Measurements from ENCODE around the gene INCENP.

INCENP gene

DNA sequence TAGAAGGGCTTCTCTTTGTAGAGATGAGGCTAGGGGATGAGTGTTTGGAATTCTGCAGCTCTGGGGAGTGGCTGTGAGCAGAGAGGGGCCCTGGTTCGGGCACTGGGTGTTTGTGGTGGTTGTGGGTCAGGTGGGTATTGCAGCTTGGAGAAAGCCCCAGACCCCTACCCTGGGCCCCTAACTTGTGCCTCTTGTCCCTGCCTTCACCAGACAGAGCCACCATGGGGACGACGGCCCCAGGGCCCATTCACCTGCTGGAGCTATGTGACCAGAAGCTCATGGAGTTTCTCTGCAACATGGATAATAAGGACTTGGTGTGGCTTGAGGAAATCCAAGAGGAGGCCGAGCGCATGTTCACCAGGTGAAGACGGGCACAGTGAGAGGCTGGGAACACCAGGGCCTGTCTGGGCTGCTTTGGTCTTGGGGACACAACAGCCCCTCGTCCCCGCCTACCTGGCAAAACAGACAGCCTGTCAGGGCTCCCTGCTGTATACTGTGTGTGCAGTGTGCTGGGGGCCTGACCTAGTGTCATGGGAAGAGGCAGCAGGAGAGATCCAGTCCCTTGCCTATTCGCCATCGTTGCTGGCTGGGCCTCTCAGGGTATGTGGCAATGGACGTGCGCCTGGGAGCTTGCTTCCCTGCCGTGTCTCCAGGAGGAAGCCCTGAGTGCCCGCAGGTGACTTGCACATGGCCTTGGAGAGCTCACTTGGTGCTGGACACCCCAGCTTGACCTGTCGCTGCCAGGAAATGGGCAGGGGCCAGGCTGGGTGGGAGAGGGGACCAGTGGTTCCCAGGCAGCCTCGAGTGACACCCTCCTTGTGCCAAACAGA lies 4.3 kb downstream of the INCENP start:
- Histone ChIP-seq H3K27ac (ENCODE audit: poor library complexity, severe bottlenecking) (no peak overlapping the region), H3K27me3 (ENCODE audit: insufficient read depth, poor library complexity, severe bottlenecking) (no peaks in the 10 kb centered on the region), H3K9me3 (ENCODE audit: severe bottlenecking) (no peaks in the 10 kb centered on the region), H3K4me3 (ENCODE audit: severe bottlenecking) (no peak overlapping the region), H3K4me1 (ENCODE audit: insufficient read depth, poor library complexity, severe bottlenecking) (peaks cover 7% of the 10 kb centered on the region), H3K36me3 (ENCODE audit: low read depth) (peaks cover 58% of the 10 kb centered on the region)
- TF ChIP-seq, protein P1, sequence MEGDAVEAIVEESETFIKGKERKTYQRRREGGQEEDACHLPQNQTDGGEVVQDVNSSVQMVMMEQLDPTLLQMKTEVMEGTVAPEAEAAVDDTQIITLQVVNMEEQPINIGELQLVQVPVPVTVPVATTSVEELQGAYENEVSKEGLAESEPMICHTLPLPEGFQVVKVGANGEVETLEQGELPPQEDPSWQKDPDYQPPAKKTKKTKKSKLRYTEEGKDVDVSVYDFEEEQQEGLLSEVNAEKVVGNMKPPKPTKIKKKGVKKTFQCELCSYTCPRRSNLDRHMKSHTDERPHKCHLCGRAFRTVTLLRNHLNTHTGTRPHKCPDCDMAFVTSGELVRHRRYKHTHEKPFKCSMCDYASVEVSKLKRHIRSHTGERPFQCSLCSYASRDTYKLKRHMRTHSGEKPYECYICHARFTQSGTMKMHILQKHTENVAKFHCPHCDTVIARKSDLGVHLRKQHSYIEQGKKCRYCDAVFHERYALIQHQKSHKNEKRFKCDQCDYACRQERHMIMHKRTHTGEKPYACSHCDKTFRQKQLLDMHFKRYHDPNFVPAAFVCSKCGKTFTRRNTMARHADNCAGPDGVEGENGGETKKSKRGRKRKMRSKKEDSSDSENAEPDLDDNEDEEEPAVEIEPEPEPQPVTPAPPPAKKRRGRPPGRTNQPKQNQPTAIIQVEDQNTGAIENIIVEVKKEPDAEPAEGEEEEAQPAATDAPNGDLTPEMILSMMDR (IDR thresholded peaks at IDR 0.05; ENCODE audit: poor library complexity, severe bottlenecking), result no peak
- ATAC-seq (ENCODE audit: low read depth) (no peak), DNase-seq (ENCODE audit: low spot score) (no peak)

DNA sequence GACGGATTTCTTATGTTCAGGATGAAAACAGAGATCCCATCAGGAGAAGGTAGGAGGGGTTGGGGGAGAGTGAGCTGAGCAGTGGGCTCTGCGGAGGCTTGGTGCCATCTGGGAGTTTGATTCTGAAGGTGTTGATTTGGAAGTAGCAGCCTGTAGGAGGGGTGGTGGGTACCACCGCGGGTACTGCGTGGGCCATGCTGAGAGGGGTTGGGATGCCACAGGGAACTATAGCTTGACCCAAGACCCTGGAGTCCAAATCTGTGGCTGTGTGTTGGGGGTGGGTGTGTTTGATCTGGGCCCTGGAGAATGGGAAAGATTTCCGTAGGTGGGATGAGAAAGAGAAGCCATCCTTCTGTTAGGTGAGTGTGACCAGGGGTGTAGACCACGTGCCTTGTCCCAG lies 5.0 kb downstream of the INCENP start:
- Histone ChIP-seq H3K36me3 (ENCODE audit: low read depth) (peaks cover 61% of the 10 kb centered on the region), H3K9me3 (ENCODE audit: severe bottlenecking) (no peaks in the 10 kb centered on the region), H3K27ac (ENCODE audit: poor library complexity, severe bottlenecking) (no peak overlapping the region), H3K27me3 (ENCODE audit: insufficient read depth, poor library complexity, severe bottlenecking) (no peaks in the 10 kb centered on the region), H3K4me3 (ENCODE audit: severe bottlenecking) (no peak overlapping the region), H3K4me1 (ENCODE audit: insufficient read depth, poor library complexity, severe bottlenecking) (peaks cover 5% of the 10 kb centered on the region)
- DNase-seq (ENCODE audit: low spot score) (no peak), ATAC-seq (ENCODE audit: low read depth) (no peak)
- TF ChIP-seq, protein P1 (IDR thresholded peaks at IDR 0.05; ENCODE audit: poor library complexity, severe bottlenecking), result no peak

DNA sequence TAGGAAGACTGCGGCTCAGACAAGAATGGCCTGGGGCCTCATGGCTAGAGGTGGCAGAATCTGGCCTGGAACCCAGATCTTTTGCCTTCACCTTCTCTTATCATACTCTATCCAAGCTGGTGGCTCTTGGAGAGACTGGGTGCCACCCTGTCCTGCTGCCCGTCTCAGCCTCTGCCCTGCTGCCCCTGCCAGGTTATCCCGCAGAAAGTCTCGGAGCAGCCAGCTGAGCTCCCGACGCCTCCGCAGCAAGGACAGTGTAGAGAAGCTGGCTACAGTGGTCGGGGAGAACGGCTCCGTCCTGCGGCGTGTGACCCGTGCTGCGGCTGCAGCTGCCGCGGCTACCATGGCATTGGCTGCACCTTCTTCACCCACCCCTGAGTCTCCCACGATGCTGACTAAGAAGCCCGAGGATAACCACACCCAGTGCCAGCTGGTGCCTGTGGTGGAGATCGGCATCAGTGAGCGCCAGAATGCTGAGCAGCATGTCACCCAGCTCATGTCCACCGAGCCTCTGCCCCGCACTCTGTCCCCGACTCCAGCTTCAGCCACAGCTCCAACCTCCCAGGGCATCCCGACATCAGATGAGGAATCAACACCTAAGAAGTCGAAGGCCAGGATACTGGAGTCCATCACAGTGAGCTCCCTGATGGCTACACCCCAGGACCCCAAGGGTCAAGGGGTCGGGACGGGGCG lies 5.9 kb downstream of the INCENP start:
- DNase-seq (ENCODE audit: low spot score), result no peak
- Histone ChIP-seq H3K4me3 (ENCODE audit: severe bottlenecking) (no peak overlapping the region), H3K4me1 (ENCODE audit: insufficient read depth, poor library complexity, severe bottlenecking) (peaks cover 5% of the 10 kb centered on the region), H3K36me3 (ENCODE audit: low read depth) (peaks cover 64% of the 10 kb centered on the region), H3K27me3 (ENCODE audit: insufficient read depth, poor library complexity, severe bottlenecking) (no peaks in the 10 kb centered on the region), H3K9me3 (ENCODE audit: severe bottlenecking) (no peaks in the 10 kb centered on the region), H3K27ac (ENCODE audit: poor library complexity, severe bottlenecking) (no peak overlapping the region)
- ATAC-seq (ENCODE audit: low read depth), result no peak
- TF ChIP-seq, protein P1 (IDR thresholded peaks at IDR 0.05; ENCODE audit: poor library complexity, severe bottlenecking), result no peak

DNA sequence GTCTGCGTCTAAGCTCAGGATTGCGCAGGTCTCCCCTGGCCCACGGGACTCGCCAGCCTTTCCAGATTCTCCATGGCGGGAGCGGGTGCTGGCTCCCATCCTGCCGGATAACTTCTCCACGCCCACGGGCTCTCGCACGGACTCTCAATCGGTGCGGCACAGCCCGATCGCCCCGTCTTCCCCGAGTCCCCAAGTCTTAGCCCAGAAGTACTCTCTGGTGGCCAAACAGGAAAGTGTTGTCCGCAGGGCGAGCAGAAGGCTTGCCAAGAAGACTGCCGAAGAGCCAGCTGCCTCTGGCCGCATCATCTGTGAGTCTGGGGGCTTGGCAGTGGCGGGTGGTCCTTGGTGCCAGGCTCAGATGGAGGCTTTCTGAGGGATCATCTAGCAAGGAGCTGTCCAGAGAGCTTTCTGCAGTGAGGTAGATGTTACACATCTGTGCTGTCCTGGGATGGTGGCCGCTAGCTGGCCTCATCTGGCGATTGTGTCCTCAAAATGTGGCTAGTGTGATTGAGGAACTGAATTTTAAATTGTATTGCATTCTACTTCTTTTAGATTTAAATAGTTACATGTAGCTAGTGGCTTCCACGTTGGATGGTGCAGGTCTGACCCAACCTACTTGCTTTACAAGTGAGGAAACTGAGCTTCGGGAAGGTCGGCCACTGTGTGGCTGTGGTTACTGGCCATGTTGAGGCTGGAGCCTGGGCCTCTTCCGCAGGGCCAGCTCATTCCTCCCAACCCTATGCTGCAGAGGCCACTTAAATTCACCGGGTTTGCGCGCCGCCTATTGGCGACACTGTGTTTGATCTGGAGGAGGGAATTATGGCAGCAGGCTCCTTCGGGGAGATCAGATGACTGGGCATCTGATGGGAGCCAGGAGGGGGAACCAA lies 6.7 kb downstream of the INCENP start:
- peaks cover 72% of the 10 kb centered on the region for H3K36me3 ChIP-seq (ENCODE audit: low read depth)
- ATAC-seq (ENCODE audit: low read depth), result no peak
- no peaks in the 10 kb centered on the region for H3K9me3 ChIP-seq (ENCODE audit: severe bottlenecking)
- H3K27ac ChIP-seq (ENCODE audit: poor library complexity, severe bottlenecking), result no peak overlapping the region
- no peak for DNase-seq (ENCODE audit: low spot score)
- H3K4me3 ChIP-seq (ENCODE audit: severe bottlenecking), result no peak overlapping the region
- no peaks in the 10 kb centered on the region for H3K27me3 ChIP-seq (ENCODE audit: insufficient read depth, poor library complexity, severe bottlenecking)
- TF ChIP-seq, protein P1 (IDR thresholded peaks at IDR 0.05; ENCODE audit: poor library complexity, severe bottlenecking), result no peak
- H3K4me1 ChIP-seq (ENCODE audit: insufficient read depth, poor library complexity, severe bottlenecking), result peaks cover 5% of the 10 kb centered on the region
